Upper lobe of left lung (tissue), 4 donors: Measurements from ENCODE around the gene CFAP45.
"Not testable (repeated sequence)": the region's sequence is repeated elsewhere in the genome, so short reads cannot be mapped to it uniquely, and the experiment has no call there.

ENCODE experiments used
- POLR2A ChIP-seq, 4 donors: fragments of 450-650 bp; IDR thresholded peaks; one replicate each; pipeline ENCODE4 v1.5.1; 2016 to 2017; ENCODE audit warnings: antibody characterized with exemption in 4 of 4, mild to moderate bottlenecking in 2 of 4
- TF ChIP-seq, protein P1 (sequence below), 6 experiments: fragments of 450-650 bp in 4 of 6; fragments of 200-600 bp in 2 of 6; sonication (generic) in 2 of 6; IDR thresholded peaks; one replicate each; pipeline ENCODE4 v1.5.1; 2016 to 2019; ENCODE audit warnings: antibody characterized with exemption in 6 of 6

DNA sequence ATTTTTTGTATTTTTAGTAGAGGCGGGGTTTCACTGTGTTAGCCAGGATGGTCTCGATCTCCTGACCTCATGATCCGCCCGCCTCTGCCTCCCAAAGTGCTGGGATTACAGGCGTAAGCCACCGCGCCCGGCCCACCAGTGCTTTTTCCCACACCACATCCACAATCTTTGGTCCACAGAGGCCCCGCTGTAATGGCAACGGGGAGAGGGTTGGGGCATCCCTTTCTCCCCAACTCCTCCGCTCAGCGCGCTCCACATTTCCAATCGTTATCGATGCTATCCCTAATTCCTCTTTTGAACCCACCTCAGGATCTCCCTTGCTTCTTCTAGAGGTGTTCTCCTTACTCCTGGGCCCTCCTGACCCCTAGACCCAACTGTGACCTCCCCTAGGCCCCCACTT is 331 bp downstream of the CFAP45 start:
- TF ChIP-seq, protein P1, sequence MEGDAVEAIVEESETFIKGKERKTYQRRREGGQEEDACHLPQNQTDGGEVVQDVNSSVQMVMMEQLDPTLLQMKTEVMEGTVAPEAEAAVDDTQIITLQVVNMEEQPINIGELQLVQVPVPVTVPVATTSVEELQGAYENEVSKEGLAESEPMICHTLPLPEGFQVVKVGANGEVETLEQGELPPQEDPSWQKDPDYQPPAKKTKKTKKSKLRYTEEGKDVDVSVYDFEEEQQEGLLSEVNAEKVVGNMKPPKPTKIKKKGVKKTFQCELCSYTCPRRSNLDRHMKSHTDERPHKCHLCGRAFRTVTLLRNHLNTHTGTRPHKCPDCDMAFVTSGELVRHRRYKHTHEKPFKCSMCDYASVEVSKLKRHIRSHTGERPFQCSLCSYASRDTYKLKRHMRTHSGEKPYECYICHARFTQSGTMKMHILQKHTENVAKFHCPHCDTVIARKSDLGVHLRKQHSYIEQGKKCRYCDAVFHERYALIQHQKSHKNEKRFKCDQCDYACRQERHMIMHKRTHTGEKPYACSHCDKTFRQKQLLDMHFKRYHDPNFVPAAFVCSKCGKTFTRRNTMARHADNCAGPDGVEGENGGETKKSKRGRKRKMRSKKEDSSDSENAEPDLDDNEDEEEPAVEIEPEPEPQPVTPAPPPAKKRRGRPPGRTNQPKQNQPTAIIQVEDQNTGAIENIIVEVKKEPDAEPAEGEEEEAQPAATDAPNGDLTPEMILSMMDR (IDR thresholded peaks at IDR 0.05) = not testable (repeated sequence)
- TF ChIP-seq POLR2A (IDR thresholded peaks at IDR 0.05) = not testable (repeated sequence)
